ENCODE results near the gene MYZAP. TPM values are rescaled to one million over a fixed set of nuclear protein-coding genes. Genes with fewer than 3 reads are reported as not detected.

MYZAP gene
- total and polyA plus RNA-seq, 9 of the 15 experiments (the other 6 are each of a cell fraction or from before 2014, with no cell fraction given): 0.03 TPM; not detected in 8

- TF ChIP-seq, protein P1, sequence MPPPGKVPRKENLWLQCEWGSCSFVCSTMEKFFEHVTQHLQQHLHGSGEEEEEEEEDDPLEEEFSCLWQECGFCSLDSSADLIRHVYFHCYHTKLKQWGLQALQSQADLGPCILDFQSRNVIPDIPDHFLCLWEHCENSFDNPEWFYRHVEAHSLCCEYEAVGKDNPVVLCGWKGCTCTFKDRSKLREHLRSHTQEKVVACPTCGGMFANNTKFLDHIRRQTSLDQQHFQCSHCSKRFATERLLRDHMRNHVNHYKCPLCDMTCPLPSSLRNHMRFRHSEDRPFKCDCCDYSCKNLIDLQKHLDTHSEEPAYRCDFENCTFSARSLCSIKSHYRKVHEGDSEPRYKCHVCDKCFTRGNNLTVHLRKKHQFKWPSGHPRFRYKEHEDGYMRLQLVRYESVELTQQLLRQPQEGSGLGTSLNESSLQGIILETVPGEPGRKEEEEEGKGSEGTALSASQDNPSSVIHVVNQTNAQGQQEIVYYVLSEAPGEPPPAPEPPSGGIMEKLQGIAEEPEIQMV (tag; conservative IDR thresholded peaks at IDR 0.05; ENCODE audit: low read depth): peak; percentile 81
- TF ChIP-seq POLR2H (tag; IDR thresholded peaks at IDR 0.05; ENCODE audit: low read depth) (peak; percentile 81), ETS1 (conservative IDR thresholded peaks at IDR 0.05; ENCODE audit: control insufficient read depth, low read depth, low read length) (peak; percentile 74), ZNF354B (CRISPR knock-in tag; IDR thresholded peaks at IDR 0.05) (0 out of 2 replicates have a peak, but pooled peaks have one; percentile 11), SNIP1 (IDR thresholded peaks at IDR 0.05; ENCODE audit: low read depth) (no peak), GMEB1 (CRISPR knock-in tag; IDR thresholded peaks at IDR 0.05) (peak; percentile 63), ZNF584 (CRISPR knock-in tag; IDR thresholded peaks at IDR 0.05; ENCODE audit: low read depth) (no peak), FOXA1 (IDR thresholded peaks at IDR 0.05; ENCODE audit: borderline replicate concordance) (no peak), HIVEP1 (CRISPR knock-in tag; IDR thresholded peaks at IDR 0.05) (no peak), ATF7 (IDR thresholded peaks at IDR 0.05) (peak; percentile 92), ZNF277 (CRISPR knock-in tag; IDR thresholded peaks at IDR 0.05; ENCODE audit: borderline replicate concordance) (no peak), MNT (conservative IDR thresholded peaks at IDR 0.05) (peak; percentile 77 to 91), RB1 (IDR thresholded peaks at IDR 0.05; ENCODE audit: low read depth) (peak; percentile 90; the same call in 1 of the 2 replicates), MTA3 (IDR thresholded peaks at IDR 0.05; ENCODE audit: borderline replicate concordance) (peak; percentile 83), PCBP2 (IDR thresholded peaks at IDR 0.05; ENCODE audit: low read depth, low read length, poor library complexity, severe bottlenecking) (no peak), GABPB2 (CRISPR knock-in tag; conservative IDR thresholded peaks at IDR 0.05) (no peak)
- TF ChIP-seq, protein P2, sequence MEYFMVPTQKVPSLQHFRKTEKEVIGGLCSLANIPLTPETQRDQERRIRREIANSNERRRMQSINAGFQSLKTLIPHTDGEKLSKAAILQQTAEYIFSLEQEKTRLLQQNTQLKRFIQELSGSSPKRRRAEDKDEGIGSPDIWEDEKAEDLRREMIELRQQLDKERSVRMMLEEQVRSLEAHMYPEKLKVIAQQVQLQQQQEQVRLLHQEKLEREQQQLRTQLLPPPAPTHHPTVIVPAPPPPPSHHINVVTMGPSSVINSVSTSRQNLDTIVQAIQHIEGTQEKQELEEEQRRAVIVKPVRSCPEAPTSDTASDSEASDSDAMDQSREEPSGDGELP (CRISPR knock-in tag; IDR thresholded peaks at IDR 0.05; ENCODE audit: borderline replicate concordance): peak; percentile 99
These were observed 114.9 kb downstream of the MYZAP start, which contains the start of gene POLR2M (continued) for GRCh38 chr15:57706405-57707209.
